ENCODE results near the gene TBX4. TPM values are rescaled to one million over a fixed set of nuclear protein-coding genes. Genes with fewer than 3 reads are reported as not detected.

TBX4 gene
- total RNA-seq, 1 experiment from 2014 or later, result not detected

DNA sequence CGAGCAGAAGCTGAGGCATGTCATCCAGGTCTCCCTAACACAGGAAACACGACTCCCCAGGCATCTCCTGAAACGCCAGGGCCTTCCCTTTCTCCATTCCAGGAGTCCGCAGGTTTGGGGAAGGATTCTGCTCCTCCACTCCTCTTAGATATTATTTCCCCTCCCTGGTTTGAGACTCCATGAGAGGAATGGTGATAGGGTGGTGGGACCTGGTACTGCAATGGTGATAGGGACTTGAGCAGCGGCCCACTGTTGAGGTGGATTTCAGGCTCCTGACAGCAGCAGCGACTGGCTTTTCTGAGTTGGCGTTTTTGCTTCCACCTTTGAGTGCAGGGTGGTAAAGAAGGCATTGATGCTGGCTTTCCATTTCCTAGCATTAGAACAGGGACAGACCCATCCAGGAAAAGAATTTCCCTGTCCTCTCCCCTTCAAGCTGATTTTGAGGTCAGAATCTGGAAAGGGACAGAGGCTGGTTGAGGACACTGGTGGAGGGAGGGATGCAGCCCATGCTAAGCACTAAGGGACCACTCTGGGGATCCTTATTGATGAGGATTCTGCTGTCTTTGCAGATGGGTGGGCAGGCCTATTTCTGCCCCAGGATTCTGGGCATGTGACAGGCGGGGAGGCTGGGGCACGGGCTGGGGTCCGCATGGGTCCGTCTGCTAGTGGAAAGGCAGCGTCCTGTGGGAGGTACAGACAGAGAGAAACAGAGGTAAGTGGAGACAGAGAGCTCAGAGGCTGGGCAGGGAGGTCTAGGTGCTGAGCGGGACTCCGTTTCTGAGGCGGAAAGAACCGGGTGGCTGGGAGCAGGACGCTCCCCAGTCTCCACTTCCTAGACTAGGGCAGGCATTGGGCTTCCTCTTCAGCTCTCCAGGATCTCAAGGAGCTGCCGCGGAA lies 1.3 kb upstream of the TBX4 start:
- H3K4ac ChIP-seq (ENCODE audit: low read depth, low read length), result no peak overlapping the region
- H2BK20ac ChIP-seq (ENCODE audit: low read depth, low read length, poor library complexity, severe bottlenecking), result no peak overlapping the region
- peaks cover 6 to 7% of the 10 kb centered on the region in 2 experiments; a peak in 4 of 5 replicates for H3K9me3 Mint-ChIP-seq
- H2AK5ac ChIP-seq (ENCODE audit: insufficient read length, low read length), result no peak overlapping the region
- H3K9ac ChIP-seq (ENCODE audit: extremely low read depth, insufficient read length, low read length), result no peak overlapping the region
- H3K27ac Mint-ChIP-seq, result no peak overlapping the region
- TF ChIP-seq, protein P1, sequence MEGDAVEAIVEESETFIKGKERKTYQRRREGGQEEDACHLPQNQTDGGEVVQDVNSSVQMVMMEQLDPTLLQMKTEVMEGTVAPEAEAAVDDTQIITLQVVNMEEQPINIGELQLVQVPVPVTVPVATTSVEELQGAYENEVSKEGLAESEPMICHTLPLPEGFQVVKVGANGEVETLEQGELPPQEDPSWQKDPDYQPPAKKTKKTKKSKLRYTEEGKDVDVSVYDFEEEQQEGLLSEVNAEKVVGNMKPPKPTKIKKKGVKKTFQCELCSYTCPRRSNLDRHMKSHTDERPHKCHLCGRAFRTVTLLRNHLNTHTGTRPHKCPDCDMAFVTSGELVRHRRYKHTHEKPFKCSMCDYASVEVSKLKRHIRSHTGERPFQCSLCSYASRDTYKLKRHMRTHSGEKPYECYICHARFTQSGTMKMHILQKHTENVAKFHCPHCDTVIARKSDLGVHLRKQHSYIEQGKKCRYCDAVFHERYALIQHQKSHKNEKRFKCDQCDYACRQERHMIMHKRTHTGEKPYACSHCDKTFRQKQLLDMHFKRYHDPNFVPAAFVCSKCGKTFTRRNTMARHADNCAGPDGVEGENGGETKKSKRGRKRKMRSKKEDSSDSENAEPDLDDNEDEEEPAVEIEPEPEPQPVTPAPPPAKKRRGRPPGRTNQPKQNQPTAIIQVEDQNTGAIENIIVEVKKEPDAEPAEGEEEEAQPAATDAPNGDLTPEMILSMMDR (conservative IDR thresholded peaks at IDR 0.05), result peak; percentile 43; the same call in 2 of the 3 replicates
- H3K4me1 Mint-ChIP-seq, result peaks cover 17 to 33% of the 10 kb centered on the region in 2 experiments
- H2BK120ac ChIP-seq (ENCODE audit: low read depth, low read length, poor library complexity, severe bottlenecking), result no peak overlapping the region
- no peak overlapping the region for H3K27ac ChIP-seq (ENCODE audit: insufficient read length, low read depth, low read length)
- peak overlapping the region; percentile 29 for H3K4me2 ChIP-seq (ENCODE audit: insufficient read depth, insufficient read length, low read length)
- peaks cover 56% of the 10 kb centered on the region for H3K27me3 ChIP-seq (ENCODE audit: insufficient read depth, low read length)
- H3K18ac ChIP-seq (ENCODE audit: insufficient read length, low read depth, low read length), result no peak overlapping the region
- H3K56ac ChIP-seq (ENCODE audit: insufficient read length, low read depth, low read length), result no peak overlapping the region
- H3K9me3 ChIP-seq (ENCODE audit: control insufficient read depth, low read depth, low read length), result no peaks in the 10 kb centered on the region
- H3T11ph ChIP-seq (ENCODE audit: low read length), result no peak overlapping the region
- no peak overlapping the region for H2AFZ ChIP-seq (ENCODE audit: low read length)
- peaks cover 0 to 2% (median 0%) of the 10 kb centered on the region in 3 experiments; a peak in 1 of 7 replicates for H3K36me3 Mint-ChIP-seq (ENCODE audit: insufficient read depth in 1 of 3, low read depth in 3 of 3)
- DNase-seq, result peak; percentile 73
- no peaks in the 10 kb centered on the region for H3K79me1 ChIP-seq (ENCODE audit: insufficient read depth, low read depth, low read length, poor library complexity, severe bottlenecking)
- no peaks in the 10 kb centered on the region for H3K79me2 ChIP-seq (ENCODE audit: insufficient read depth, low read length)
- no peak overlapping the region for H2BK15ac ChIP-seq (ENCODE audit: low read depth, low read length)
- H4K8ac ChIP-seq (replicated peaks; ENCODE audit: insufficient read length, low read depth, low read length), result no peak overlapping the region
- no peak overlapping the region for H4K5ac ChIP-seq (ENCODE audit: insufficient read length, low read depth, low read length)
- no peak overlapping the region for H3K23ac ChIP-seq (ENCODE audit: insufficient read length, low read depth, low read length)
- H4K91ac ChIP-seq (ENCODE audit: insufficient read length, low read depth, low read length), result no peak overlapping the region
- peaks cover 96% of the 10 kb centered on the region for H3K27me3 Mint-ChIP-seq (ENCODE audit: low read depth)
- H3K4me1 ChIP-seq (ENCODE audit: insufficient read depth, low read length), result no peaks in the 10 kb centered on the region
- H4K20me1 ChIP-seq (ENCODE audit: control insufficient read depth, insufficient read depth, insufficient read length), result no peaks in the 10 kb centered on the region
- H3K4me3 Mint-ChIP-seq, result peak overlapping the region; percentile 38 to 75
- no peak overlapping the region for H3K14ac ChIP-seq (ENCODE audit: insufficient read depth, low read length)
- H2BK12ac ChIP-seq (ENCODE audit: insufficient read length, low read depth, low read length), result no peak overlapping the region
- H3K23me2 ChIP-seq (ENCODE audit: insufficient read length, low read depth, low read length, poor library complexity, severe bottlenecking), result peaks cover 13% of the 10 kb centered on the region
- no CpG with 5 or more reads among the region's 19 CpGs for WGBS (ENCODE audit: extremely low coverage, insufficient read length, low lambda C conversion rate)
- H2BK5ac ChIP-seq (ENCODE audit: insufficient read length, low read length), result no peak overlapping the region

Measured in H9 (cell line).